HEK293 (cell line): ENCODE measurements around the gene CLTCL1.

Experiments used
- BCL11A ChIP-seq: fragments of 450-650 bp; formaldehyde crosslinking; IDR thresholded peaks from 2 replicates; pipeline ENCODE4 v1.5.1; 2016; ENCODE audit warnings: low read depth, missing biosample characterization, missing genetic modification characterization
- KLF10 ChIP-seq: fragments of 450-650 bp; IDR thresholded peaks from 2 replicates; pipeline ENCODE4 v1.5.1; 2018; ENCODE audit warnings: missing biosample characterization, mild to moderate bottlenecking, missing genetic modification characterization
- ZEB2 ChIP-seq: fragments of 450-650 bp; formaldehyde crosslinking; IDR thresholded peaks from 2 replicates; pipeline ENCODE4 v1.5.1; 2016; ENCODE audit warnings: missing biosample characterization, missing genetic modification characterization
- ZNF558 ChIP-seq: fragments of 450-650 bp; formaldehyde crosslinking; IDR thresholded peaks from 2 replicates; pipeline ENCODE4 v1.5.1; 2016; ENCODE audit warnings: missing biosample characterization, missing genetic modification characterization
- ZNF660 ChIP-seq: fragments of 450-650 bp; IDR thresholded peaks from 2 replicates; pipeline ENCODE4 v1.5.1; 2018; ENCODE audit warnings: missing biosample characterization, mild to moderate bottlenecking, missing genetic modification characterization
- TF ChIP-seq, protein P1 (sequence below): fragments of 450-650 bp; formaldehyde crosslinking; IDR thresholded peaks from 2 replicates; pipeline ENCODE4 v1.5.1; 2016; ENCODE audit warnings: missing biosample characterization, missing genetic modification characterization
- TF ChIP-seq, protein P2 (sequence below): fragments of 450-650 bp; formaldehyde crosslinking; IDR thresholded peaks from 2 replicates; pipeline ENCODE4 v1.5.1; 2016; ENCODE audit warnings: missing biosample characterization, missing genetic modification characterization

DNA sequence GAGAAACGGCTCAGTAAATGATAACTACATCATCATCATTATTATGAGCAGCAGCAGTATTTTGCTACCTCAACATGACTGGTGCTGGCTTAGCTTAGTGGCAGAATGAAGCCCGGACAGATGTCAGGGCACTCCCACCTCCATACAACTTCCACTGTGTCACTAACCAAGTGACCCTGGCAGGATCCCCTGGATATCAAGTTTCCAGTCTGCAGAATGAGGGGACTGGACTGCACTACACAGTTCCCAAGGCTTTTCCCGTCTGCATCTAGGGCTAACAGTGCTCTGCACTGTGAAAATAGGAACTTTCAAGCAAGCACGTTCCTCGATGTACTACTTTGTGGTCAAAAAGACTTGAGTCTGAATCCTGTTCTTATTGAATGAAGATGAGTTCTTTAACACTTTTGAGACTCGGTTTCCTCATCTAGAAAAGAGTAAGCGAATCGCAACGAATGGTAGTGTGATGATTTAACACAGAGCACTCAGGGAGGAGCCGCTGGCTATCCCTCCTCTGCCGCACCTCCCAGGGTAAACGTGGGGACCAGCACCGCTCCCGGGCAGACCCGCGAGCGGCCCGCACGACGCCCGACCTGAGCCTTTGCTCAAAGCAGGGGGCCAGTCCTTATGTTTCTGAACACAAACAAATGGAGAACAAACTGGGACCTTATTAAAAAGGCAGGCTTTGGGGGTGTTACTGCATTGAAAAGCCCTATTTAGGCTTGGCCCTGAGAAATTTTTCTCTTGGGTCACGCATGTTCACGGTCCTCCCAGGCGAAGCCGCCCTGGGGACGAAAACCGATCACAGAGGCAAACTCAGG is 910 bp downstream of the CLTCL1 start:
- TF ChIP-seq BCL11A (no peak), KLF10 (tag by site-specific recombination) (no peak), ZEB2 (tag by site-specific recombination) (no peak; the same call in 1 of the 2 replicates), ZNF558 (no peak), ZNF660 (tag by site-specific recombination) (no peak)
- TF ChIP-seq, protein P1, sequence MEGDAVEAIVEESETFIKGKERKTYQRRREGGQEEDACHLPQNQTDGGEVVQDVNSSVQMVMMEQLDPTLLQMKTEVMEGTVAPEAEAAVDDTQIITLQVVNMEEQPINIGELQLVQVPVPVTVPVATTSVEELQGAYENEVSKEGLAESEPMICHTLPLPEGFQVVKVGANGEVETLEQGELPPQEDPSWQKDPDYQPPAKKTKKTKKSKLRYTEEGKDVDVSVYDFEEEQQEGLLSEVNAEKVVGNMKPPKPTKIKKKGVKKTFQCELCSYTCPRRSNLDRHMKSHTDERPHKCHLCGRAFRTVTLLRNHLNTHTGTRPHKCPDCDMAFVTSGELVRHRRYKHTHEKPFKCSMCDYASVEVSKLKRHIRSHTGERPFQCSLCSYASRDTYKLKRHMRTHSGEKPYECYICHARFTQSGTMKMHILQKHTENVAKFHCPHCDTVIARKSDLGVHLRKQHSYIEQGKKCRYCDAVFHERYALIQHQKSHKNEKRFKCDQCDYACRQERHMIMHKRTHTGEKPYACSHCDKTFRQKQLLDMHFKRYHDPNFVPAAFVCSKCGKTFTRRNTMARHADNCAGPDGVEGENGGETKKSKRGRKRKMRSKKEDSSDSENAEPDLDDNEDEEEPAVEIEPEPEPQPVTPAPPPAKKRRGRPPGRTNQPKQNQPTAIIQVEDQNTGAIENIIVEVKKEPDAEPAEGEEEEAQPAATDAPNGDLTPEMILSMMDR (tag by site-specific recombination): no peak
- TF ChIP-seq, protein P2, sequence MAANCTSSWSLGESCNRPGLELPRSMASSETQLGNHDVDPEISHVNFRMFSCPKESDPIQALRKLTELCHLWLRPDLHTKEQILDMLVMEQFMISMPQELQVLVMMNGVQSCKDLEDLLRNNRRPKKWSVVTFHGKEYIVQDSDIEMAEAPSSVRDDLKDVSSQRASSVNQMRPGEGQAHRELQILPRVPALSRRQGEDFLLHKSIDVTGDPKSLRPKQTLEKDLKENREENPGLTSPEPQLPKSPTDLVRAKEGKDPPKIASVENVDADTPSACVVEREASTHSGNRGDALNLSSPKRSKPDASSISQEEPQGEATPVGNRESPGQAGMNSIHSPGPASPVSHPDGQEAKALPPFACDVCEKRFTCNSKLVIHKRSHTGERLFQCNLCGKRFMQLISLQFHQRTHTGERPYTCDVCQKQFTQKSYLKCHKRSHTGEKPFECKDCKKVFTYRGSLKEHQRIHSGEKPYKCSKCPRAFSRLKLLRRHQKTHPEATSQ (tag by site-specific recombination): no peak
